CD14-positive monocyte (primary cell): ENCODE results near the gene SNX32. TPM values are rescaled to one million over a fixed set of nuclear protein-coding genes. Genes with fewer than 3 reads are reported as not detected.
A peak's percentile ranks its signal among the peaks of the same experiment; 100 is the strongest.

Experiments used
- DNase-seq, 3 donors: peaks; one replicate each; pipeline ENCODE4 v3.0.0-alpha.2; 2011 to 2022
- H2AFZ ChIP-seq: 2 replicates; pipeline ENCODE4 v1.6.0; 2012; ENCODE audit warnings: mild to moderate bottlenecking, low read depth, low read length, inconsistent platforms; ENCODE audit not compliant: insufficient read depth, poor library complexity, severe bottlenecking
- H3K27ac ChIP-seq, 2 donors: 1 replicate in 1 of 2; 2 replicates in 1 of 2; pipeline ENCODE4 v1.5.1; 2012 to 2013; ENCODE audit warnings: low read length in 2 of 2, control low read depth in 1 of 2, inconsistent platforms in 1 of 2, low read depth in 1 of 2, mild to moderate bottlenecking in 1 of 2
- H3K27me3 ChIP-seq, 2 donors: one replicate each; pipeline versions ENCODE4 v1.6.0 to v1.6.1; 2011 to 2013; ENCODE audit warnings: low read length in 2 of 2; ENCODE audit not compliant: control insufficient read depth in 2 of 2, insufficient read depth in 2 of 2
- H3K36me3 ChIP-seq, 2 donors: replicated peaks in 1 of 2; 1 replicate in 1 of 2; 2 replicates in 1 of 2; pipeline versions ENCODE4 v1.5.1 to v1.6.1; 2012 to 2013; ENCODE audit warnings: low read length in 2 of 2, control low read depth in 1 of 2, inconsistent platforms in 1 of 2, mild to moderate bottlenecking in 1 of 2; ENCODE audit not compliant: insufficient read depth in 2 of 2, control insufficient read depth in 1 of 2
- H3K4me1 ChIP-seq, 2 donors: 1 replicate in 1 of 2; 2 replicates in 1 of 2; pipeline versions ENCODE4 v1.5.1 to v1.6.1; 2012 to 2013; ENCODE audit warnings: low read length in 2 of 2, control low read depth in 1 of 2, inconsistent platforms in 1 of 2, mild to moderate bottlenecking in 1 of 2, moderate library complexity in 1 of 2; ENCODE audit not compliant: insufficient read depth in 2 of 2, control insufficient read depth in 1 of 2
- H3K4me2 ChIP-seq: replicated peaks from 2 replicates; pipeline ENCODE3; 2012; ENCODE audit warnings: low read length, moderate library complexity, mild to moderate bottlenecking; ENCODE audit not compliant: poor library complexity, severe bottlenecking; ENCODE audit errors: extremely low read depth
- H3K4me3 ChIP-seq, 3 experiments: fragments of 200-600 bp in 1 of 3; sonication (generic) in 1 of 3; replicated peaks in 1 of 3; 1 replicate in 2 of 3; 2 replicates in 1 of 3; pipeline ENCODE4 v1.5.1; 2011 to 2013; ENCODE audit warnings: low read length in 3 of 3, mild to moderate bottlenecking in 3 of 3, control low read depth in 2 of 3, low read depth in 2 of 3, inconsistent platforms in 1 of 3, moderate library complexity in 1 of 3
- H3K79me2 ChIP-seq: 2 replicates; pipeline ENCODE4 v1.6.0; 2012; ENCODE audit warnings: mild to moderate bottlenecking, control low read depth, inconsistent platforms, low read length, moderate library complexity; ENCODE audit not compliant: insufficient read depth
- H3K9ac ChIP-seq: 2 replicates; pipeline ENCODE4 v1.6.0; 2017; ENCODE audit warnings: low read length, mild to moderate bottlenecking; ENCODE audit not compliant: insufficient read depth, poor library complexity, severe bottlenecking
- H3K9me3 ChIP-seq, 2 donors: replicated peaks in 1 of 2; 1 replicate in 1 of 2; 2 replicates in 1 of 2; pipeline versions ENCODE4 v1.5.1 to v1.6.1; 2012 to 2013; ENCODE audit warnings: low read length in 2 of 2, control low read depth in 1 of 2; ENCODE audit not compliant: control insufficient read depth in 1 of 2, insufficient read depth in 1 of 2
- H4K20me1 ChIP-seq: 2 replicates; pipeline ENCODE4 v1.6.0; 2012; ENCODE audit warnings: mild to moderate bottlenecking, low read length, control low read depth, moderate library complexity; ENCODE audit not compliant: insufficient read depth
- H3K27ac Mint-ChIP-seq, 7 donors: one replicate each; pipeline ENCODE4 v1.8.0; 2020; ENCODE audit warnings: mild to moderate bottlenecking in 7 of 7, mixed read lengths in 7 of 7, moderate library complexity in 6 of 7, inconsistent platforms in 2 of 7
- H3K27me3 Mint-ChIP-seq, 3 donors: one replicate each; pipeline ENCODE4 v1.8.0; 2021 to 2022; ENCODE audit warnings: low read depth in 3 of 3, mild to moderate bottlenecking in 3 of 3, mixed read lengths in 3 of 3, moderate library complexity in 3 of 3, inconsistent platforms in 1 of 3
- H3K36me3 Mint-ChIP-seq, 2 donors: one replicate each; pipeline ENCODE4 v1.8.0; 2020; ENCODE audit warnings: mixed read lengths in 2 of 2, inconsistent platforms in 1 of 2, mild to moderate bottlenecking in 1 of 2
- H3K4me1 Mint-ChIP-seq: one replicate; pipeline ENCODE4 v1.8.0; 2020; ENCODE audit warnings: mild to moderate bottlenecking, mixed read lengths
- H3K4me3 Mint-ChIP-seq, 2 donors: one replicate each; pipeline ENCODE4 v1.8.0; 2020; ENCODE audit warnings: mild to moderate bottlenecking in 2 of 2, mixed read lengths in 2 of 2, moderate library complexity in 1 of 2
- H3K9me3 Mint-ChIP-seq, 7 donors: one replicate each; pipeline ENCODE4 v1.8.0; 2020 to 2022; ENCODE audit warnings: mixed read lengths in 7 of 7, mild to moderate bottlenecking in 6 of 7, moderate library complexity in 6 of 7, inconsistent platforms in 2 of 7
- CTCF ChIP-seq: fragments of 200-600 bp; IDR thresholded peaks from one replicate; pipeline ENCODE4 v1.8.0; 2022; ENCODE audit warnings: antibody characterized with exemption, mild to moderate bottlenecking
- WGBS: methylation state at CpG from one replicate; pipeline ENCODE4 v1.1.5; 2013; ENCODE audit warnings: missing lambda C conversion rate; ENCODE audit not compliant: insufficient coverage; 5-methylcytosine and 5-hydroxymethylcytosine counted together
- intact Hi-C, 2 donors: fragments of 100-400 bp; cut with micrococcal nuclease; formaldehyde crosslinking; loops; one replicate each; pipeline versions ENCODE4 v1.15.0 to v1.15.1; 2023
- polyA plus RNA-seq, 3 donors: library from polyadenylated mRNA; depleted of rRNA in 1 of 3; unstranded in 2 of 3; stranded (reverse) in 1 of 3; fragments of 300-500 nt in 2 of 3; fragments of >200 nt in 1 of 3; fragmentation: Illumina TruSeq in 2 of 3; gene quantifications; 1 replicate in 2 of 3; 2 replicates in 1 of 3; pipeline ENCODE4 v1.2.3, GENCODE V29; 2012 to 2021

Gene SNX32
- polyA plus RNA-seq, 3 donors = 0.07 to 0.40 (median 0.12) TPM

- Mint-ChIP-seq H3K9me3 (peaks cover 0 to 6% (median 3%) of the 10 kb centered on the region in 7 donors), H3K4me1 (peaks cover 20% of the 10 kb centered on the region), H3K27me3 (peaks cover 23 to 31% (median 29%) of the 10 kb centered on the region in 3 donors), H3K36me3 (peaks cover 0 to 2% of the 10 kb centered on the region in 2 donors), H3K4me3 (no peak overlapping the region), H3K27ac (no peak overlapping the region)
- no peaks in the 10 kb centered on the region for H3K79me2 ChIP-seq
- 95% methylated on average over 12 of the region's 16 CpGs for WGBS
- TF ChIP-seq CTCF = no peak
- H2AFZ ChIP-seq = no peak overlapping the region
- DNase-seq = no peak
- H3K4me3 ChIP-seq = no peak overlapping the region
- H3K27ac ChIP-seq = no peak overlapping the region
- H3K9ac ChIP-seq = no peak overlapping the region
- intact Hi-C loops = no loop called here
- H3K9me3 ChIP-seq = peaks cover 0 to 6% of the 10 kb centered on the region in 2 donors
- peaks cover 13 to 16% of the 10 kb centered on the region in 2 donors for H3K4me1 ChIP-seq
- no peak overlapping the region for H3K4me2 ChIP-seq
- peaks cover 6 to 25% of the 10 kb centered on the region in 2 donors for H3K27me3 ChIP-seq
- no peaks in the 10 kb centered on the region for H3K36me3 ChIP-seq
- no peaks in the 10 kb centered on the region for H4K20me1 ChIP-seq
Measured at GRCh38 chr11:65793144-65793581, 40.6 kb upstream of the SNX32 start.

- Mint-ChIP-seq H3K36me3 (peaks cover 0 to 2% of the 10 kb centered on the region in 2 donors), H3K4me3 (no peak overlapping the region), H3K27ac (peak overlapping the region in 1 of 7 donors; percentile 53), H3K4me1 (peaks cover 16% of the 10 kb centered on the region), H3K27me3 (peaks cover 17 to 25% (median 22%) of the 10 kb centered on the region in 3 donors), H3K9me3 (peaks cover 0 to 4% (median 0%) of the 10 kb centered on the region in 7 donors)
- H3K4me3 ChIP-seq = no peak overlapping the region
- no peaks in the 10 kb centered on the region for H3K36me3 ChIP-seq
- WGBS = 97% methylated on average over 29 of the region's 29 CpGs
- peaks cover under 1 to 22% of the 10 kb centered on the region in 2 donors for H3K27me3 ChIP-seq
- no peaks in the 10 kb centered on the region for H3K9me3 ChIP-seq
- intact Hi-C loops = no loop called here
- no peak overlapping the region for H3K4me2 ChIP-seq
- no peaks in the 10 kb centered on the region for H4K20me1 ChIP-seq
- TF ChIP-seq CTCF = no peak
- DNase-seq = no peak
- H2AFZ ChIP-seq = no peak overlapping the region
- no peak overlapping the region for H3K9ac ChIP-seq
- H3K79me2 ChIP-seq = no peaks in the 10 kb centered on the region
- peaks cover 10 to 12% of the 10 kb centered on the region in 2 donors for H3K4me1 ChIP-seq
- H3K27ac ChIP-seq = no peak overlapping the region
Measured at GRCh38 chr11:65793625-65794400, 40.0 kb upstream of the SNX32 start.
